OCI-LY7 (cell line): Measurements from ENCODE around the gene SNX6. TPM values are rescaled to one million over a fixed set of nuclear protein-coding genes. Genes with fewer than 3 reads are reported as not detected.

Experiments
- BruUV-seq: library from RNA; stranded (reverse); fragments of 400-500 nt; replicated peaks from 2 replicates; lab custom pipeline; 2021; lab: Mats Ljungman, UMichigan
- CTCF ChIA-PET: fragments of 300-600 bp; sonication (Branson Sonifier 250); formaldehyde crosslinking; loops from one replicate; lab custom pipeline; 2022; ENCODE audit warnings: antibody characterized with exemption; ENCODE audit not compliant: unreplicated experiment; lab: Charles Lee
- POLR2A ChIA-PET: fragments of 300-600 bp; sonication (Branson Sonifier 250); formaldehyde crosslinking; loops from one replicate; lab custom pipeline; 2022; ENCODE audit warnings: antibody characterized with exemption; lab: Charles Lee
- DNase-seq: peaks from one replicate; pipeline ENCODE4 v3.0.0-alpha.2; 2015; ENCODE audit warnings: low spot score
- H2AFZ ChIP-seq: fragments of 200-600 bp; sonication (generic), shearing (Covaris generic); 2 replicates; pipeline ENCODE4 v1.6.1; 2014; ENCODE audit warnings: mild to moderate bottlenecking, antibody characterized with exemption, low read length, moderate library complexity
- H3K27ac ChIP-seq: fragments of 200-600 bp; sonication (generic); 2 replicates; pipeline ENCODE4 v1.5.1; 2014; ENCODE audit warnings: mixed run types, low read depth, mild to moderate bottlenecking, moderate library complexity, low read length, inconsistent platforms; ENCODE audit not compliant: poor library complexity, severe bottlenecking
- H3K36me3 ChIP-seq: fragments of 200-600 bp; sonication (generic); 2 replicates; pipeline ENCODE4 v1.6.1; 2014; ENCODE audit warnings: mild to moderate bottlenecking, antibody characterized with exemption, low read length, moderate library complexity, mixed read lengths; ENCODE audit not compliant: insufficient read depth
- H3K4me1 ChIP-seq: fragments of 200-600 bp; sonication (generic); 2 replicates; pipeline ENCODE4 v1.5.1; 2014; ENCODE audit warnings: mild to moderate bottlenecking, low read length; ENCODE audit not compliant: insufficient read depth, poor library complexity, severe bottlenecking
- H3K4me2 ChIP-seq: fragments of 200-600 bp; sonication (generic); 2 replicates; pipeline ENCODE4 v1.6.1; 2014; ENCODE audit warnings: mild to moderate bottlenecking, low read length
- H3K4me3 ChIP-seq: fragments of 200-600 bp; sonication (generic); 2 replicates; pipeline ENCODE4 v1.5.1; 2014; ENCODE audit warnings: mild to moderate bottlenecking, low read depth, low read length; ENCODE audit not compliant: poor library complexity, severe bottlenecking
- H3K79me2 ChIP-seq: fragments of 200-600 bp; sonication (generic); 2 replicates; pipeline ENCODE4 v1.6.1; 2016; ENCODE audit warnings: low read depth, mild to moderate bottlenecking, low read length, moderate library complexity, mixed read lengths; ENCODE audit not compliant: insufficient read depth
- H3K9me2 ChIP-seq: fragments of 200-600 bp; sonication (generic); 2 replicates; pipeline ENCODE4 v1.6.1; 2016; ENCODE audit warnings: mild to moderate bottlenecking, low read length, mixed read lengths; ENCODE audit not compliant: insufficient read depth
- H3K9me3 ChIP-seq: fragments of 200-600 bp; sonication (generic); 2 replicates; pipeline ENCODE4 v1.6.1; 2014; ENCODE audit warnings: mild to moderate bottlenecking, mixed run types, low read length, mixed read lengths
- H4K20me1 ChIP-seq: fragments of 200-600 bp; sonication (generic); 2 replicates; pipeline ENCODE4 v1.6.1; 2014; ENCODE audit warnings: mild to moderate bottlenecking, antibody characterized with exemption, low read length, moderate library complexity, mixed read lengths; ENCODE audit not compliant: insufficient read depth
- CTCF ChIP-seq: fragments of 200-600 bp; sonication (generic); conservative IDR thresholded peaks from 2 replicates; pipeline ENCODE4 v1.5.1; 2014; ENCODE audit warnings: mild to moderate bottlenecking, antibody characterized with exemption, low read length, moderate library complexity, mixed read lengths
- EZH2phosphoT487 ChIP-seq: fragments of 200-600 bp; sonication (generic); IDR thresholded peaks from 2 replicates; pipeline ENCODE4 v1.6.1; 2018; ENCODE audit warnings: low read depth, borderline replicate concordance, mild to moderate bottlenecking, mixed run types, antibody characterized with exemption, low read length, moderate library complexity, mixed read lengths
- intact Hi-C: fragments of 100-400 bp; cut with micrococcal nuclease; formaldehyde crosslinking; loops from one replicate; pipeline ENCODE4 v1.10.0; 2022; ENCODE audit not compliant: unreplicated experiment
- total RNA-seq, 2 experiments: library from RNA; depleted of rRNA in 1 of 2; stranded (reverse); fragments of >200 nt in 1 of 2; shearing (Covaris generic) in 1 of 2; gene quantifications; 2 replicates each; pipeline ENCODE4 v1.2.3, GENCODE V29; 2014 to 2022

Gene SNX6
- total RNA-seq, 2 experiments from 2014 or later = 33.4 to 57.6 TPM

- Histone ChIP-seq H3K27ac (no peak overlapping the region), H3K79me2 (no peaks in the 10 kb centered on the region), H3K9me3 (no peaks in the 10 kb centered on the region), H4K20me1 (no peaks in the 10 kb centered on the region), H3K4me1 (no peaks in the 10 kb centered on the region), H3K4me2 (no peak overlapping the region), H3K4me3 (no peak overlapping the region), H3K9me2 (no peaks in the 10 kb centered on the region), H3K36me3 (peaks cover 94% of the 10 kb centered on the region), H2AFZ (no peak overlapping the region)
- CTCF ChIA-PET = no interaction called here
- TF ChIP-seq CTCF (no peak), EZH2phosphoT487 (no peak)
- intact Hi-C loops = no loop called here
- POLR2A ChIA-PET = interaction anchor here (0.7 kb wide), 1 partner anchor 12 kb away, joined by 3 read pairs; no protein-coding TSS in a partner anchor
- BruUV-seq = TSS peak; percentile 54
- no peak for DNase-seq
Measured at GRCh38 chr14:34604995-34605394, 25.0 kb downstream of the SNX6 start.

GRCh38 chr14:34596891-34597290, 33.1 kb downstream of the SNX6 start:
- ChIA-PET POLR2A (no interaction called here), CTCF (no interaction called here)
- TF ChIP-seq EZH2phosphoT487 (no peak), CTCF (no peak)
- no peak for DNase-seq
- Histone ChIP-seq H3K4me2 (no peak overlapping the region), H3K79me2 (no peaks in the 10 kb centered on the region), H3K4me1 (no peaks in the 10 kb centered on the region), H3K9me3 (no peaks in the 10 kb centered on the region), H2AFZ (no peak overlapping the region), H3K36me3 (peaks cover 87% of the 10 kb centered on the region), H3K9me2 (no peaks in the 10 kb centered on the region), H3K4me3 (no peak overlapping the region), H4K20me1 (no peaks in the 10 kb centered on the region), H3K27ac (no peak overlapping the region)
- intact Hi-C loops = no loop called here
- BruUV-seq = no TSS peak

GRCh38 chr14:34593740-34594375, 36.1 kb downstream of the SNX6 start:
- intact Hi-C loops = no loop called here
- Histone ChIP-seq H3K9me2 (no peaks in the 10 kb centered on the region), H3K9me3 (no peaks in the 10 kb centered on the region), H3K4me3 (no peak overlapping the region), H2AFZ (no peak overlapping the region), H4K20me1 (no peaks in the 10 kb centered on the region), H3K4me2 (no peak overlapping the region), H3K4me1 (no peaks in the 10 kb centered on the region), H3K36me3 (peaks cover 83% of the 10 kb centered on the region), H3K27ac (no peak overlapping the region), H3K79me2 (no peaks in the 10 kb centered on the region)
- ChIA-PET POLR2A (no interaction called here), CTCF (no interaction called here)
- BruUV-seq = no TSS peak
- DNase-seq = no peak
- no peak for TF ChIP-seq CTCF
- no peak for TF ChIP-seq EZH2phosphoT487
